ENCODE results near the gene FGF22. TPM values are rescaled to one million over a fixed set of nuclear protein-coding genes. Genes with fewer than 3 reads are reported as not detected.

The FGF22 gene
- total RNA-seq, 1 donor from 2014 or later = not detected

- no peaks in the 10 kb centered on the region for H3K4me1 Mint-ChIP-seq (ENCODE audit: low read depth)
- DNase-seq (ENCODE audit: low spot score) = no peak
- intact Hi-C loops (cut with micrococcal nuclease) = no loop called here
- no peaks in the 10 kb centered on the region for H3K27me3 Mint-ChIP-seq (ENCODE audit: low read depth)
- H3K27ac Mint-ChIP-seq = no peak overlapping the region
- peaks cover 19% of the 10 kb centered on the region for H3K36me3 Mint-ChIP-seq (ENCODE audit: low read depth)
- no peak overlapping the region for H3K4me3 Mint-ChIP-seq (ENCODE audit: low read depth)
- no peaks in the 10 kb centered on the region for H3K9me3 Mint-ChIP-seq
Observed at GRCh38 chr19:644789-645188, 5.1 kb downstream of the FGF22 start.

- DNase-seq (ENCODE audit: low spot score) = no peak
- Mint-ChIP-seq H3K9me3 (no peaks in the 10 kb centered on the region), H3K27ac (no peak overlapping the region), H3K27me3 (ENCODE audit: low read depth) (no peaks in the 10 kb centered on the region), H3K36me3 (ENCODE audit: low read depth) (peaks cover 24% of the 10 kb centered on the region), H3K4me3 (ENCODE audit: low read depth) (no peak overlapping the region), H3K4me1 (ENCODE audit: low read depth) (no peaks in the 10 kb centered on the region)
- intact Hi-C loops (cut with micrococcal nuclease) = no loop called here
Observed at GRCh38 chr19:645912-646778, 6.5 kb downstream of the FGF22 start.

DNA sequence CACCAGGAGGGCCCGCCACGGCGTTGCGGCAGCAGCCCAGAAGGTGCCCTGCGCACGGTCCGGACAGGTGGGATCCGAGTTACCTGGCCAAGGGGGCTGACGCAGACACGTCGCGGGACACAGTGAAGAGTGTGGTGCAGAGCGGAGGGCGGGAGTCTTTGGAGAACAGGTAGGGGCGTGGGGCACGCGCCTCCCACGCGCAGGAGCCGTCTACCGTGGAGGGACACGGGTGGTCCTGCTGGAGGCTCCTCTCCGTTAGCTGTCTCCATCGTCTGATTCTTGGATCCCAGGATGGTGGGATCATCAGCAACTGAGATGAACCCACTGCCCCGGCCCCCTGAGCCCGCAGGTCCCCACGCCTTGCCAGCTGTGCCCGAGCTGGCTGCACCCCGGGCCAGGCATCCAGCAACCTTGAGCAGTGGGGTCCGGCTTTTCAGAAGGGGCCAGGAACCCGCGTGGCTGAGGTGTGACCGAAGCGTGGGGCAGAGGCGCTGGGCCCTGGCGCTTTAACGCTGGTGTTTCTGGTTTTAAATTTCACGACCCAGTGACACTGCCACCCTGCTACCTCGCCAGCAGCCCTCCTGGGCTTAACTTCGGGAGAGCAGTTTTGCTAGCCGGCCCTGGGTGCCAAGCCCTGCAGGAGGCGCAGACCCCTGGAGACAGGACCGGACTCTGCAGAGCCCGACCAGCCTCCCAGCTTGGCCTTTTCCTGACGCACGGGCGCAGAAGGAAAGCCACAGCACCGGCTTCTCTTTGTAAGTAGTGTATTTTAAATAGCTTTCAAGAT is 7.3 kb downstream of the FGF22 start:
- H3K27ac Mint-ChIP-seq = no peak overlapping the region
- H3K9me3 Mint-ChIP-seq = no peaks in the 10 kb centered on the region
- DNase-seq (ENCODE audit: low spot score) = no peak
- H3K4me1 Mint-ChIP-seq (ENCODE audit: low read depth) = no peaks in the 10 kb centered on the region
- no peak overlapping the region for H3K4me3 Mint-ChIP-seq (ENCODE audit: low read depth)
- peaks cover 24% of the 10 kb centered on the region for H3K36me3 Mint-ChIP-seq (ENCODE audit: low read depth)
- no peaks in the 10 kb centered on the region for H3K27me3 Mint-ChIP-seq (ENCODE audit: low read depth)
- intact Hi-C loops (cut with micrococcal nuclease) = no loop called here

DNA sequence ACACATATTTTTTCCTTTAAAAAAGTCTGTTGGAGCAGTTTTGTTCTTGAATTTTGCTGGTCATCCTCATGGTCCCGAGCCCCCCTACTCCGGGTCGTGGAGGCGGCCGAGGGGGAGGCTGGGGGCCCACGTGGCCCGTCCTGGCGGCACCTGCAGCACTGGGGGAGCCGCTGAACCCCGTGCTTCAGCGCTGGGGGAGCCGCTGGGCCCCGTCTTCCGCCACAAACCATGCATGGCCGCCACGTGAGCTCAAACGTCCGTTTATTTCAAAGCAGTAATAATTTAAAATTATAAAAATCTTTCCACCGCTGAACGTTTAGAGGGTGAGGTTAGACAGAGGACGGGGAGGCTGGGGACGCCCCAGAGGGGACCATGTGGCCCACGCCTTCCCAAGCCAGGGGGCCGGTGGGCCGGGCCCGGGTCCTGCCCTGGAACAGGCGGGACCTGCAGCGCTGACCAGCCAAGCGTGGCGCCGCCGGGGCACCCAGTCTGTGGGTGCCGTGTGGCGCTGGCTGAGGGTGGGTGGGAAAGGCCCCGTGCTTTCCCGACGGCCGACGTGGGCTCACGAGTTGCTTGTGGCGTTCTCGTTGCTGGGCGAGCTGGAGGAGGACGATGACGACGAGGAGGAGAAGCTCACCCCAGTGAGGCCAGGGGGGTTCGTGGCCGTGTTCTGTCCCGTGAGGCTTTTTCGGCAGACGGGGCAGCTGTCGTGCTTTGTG is 8.0 kb downstream of the FGF22 start:
- no peaks in the 10 kb centered on the region for H3K9me3 Mint-ChIP-seq
- H3K27me3 Mint-ChIP-seq (ENCODE audit: low read depth) = no peaks in the 10 kb centered on the region
- no peaks in the 10 kb centered on the region for H3K4me1 Mint-ChIP-seq (ENCODE audit: low read depth)
- H3K4me3 Mint-ChIP-seq (ENCODE audit: low read depth) = no peak overlapping the region
- intact Hi-C loops (cut with micrococcal nuclease) = no loop called here
- DNase-seq (ENCODE audit: low spot score) = no peak
- H3K36me3 Mint-ChIP-seq (ENCODE audit: low read depth) = peaks cover 24% of the 10 kb centered on the region
- H3K27ac Mint-ChIP-seq = no peak overlapping the region

GRCh38 chr19:648305-648704 is 8.6 kb downstream of the FGF22 start:
- intact Hi-C loops (cut with micrococcal nuclease) = no loop called here

GRCh38 chr19:648904-649801 is 9.5 kb downstream of the FGF22 start:
- no peaks in the 10 kb centered on the region for H3K27me3 Mint-ChIP-seq (ENCODE audit: low read depth)
- intact Hi-C loops (cut with micrococcal nuclease) = no loop called here
- no peak overlapping the region for H3K27ac Mint-ChIP-seq
- peaks cover 31% of the 10 kb centered on the region for H3K36me3 Mint-ChIP-seq (ENCODE audit: low read depth)
- H3K4me1 Mint-ChIP-seq (ENCODE audit: low read depth) = no peaks in the 10 kb centered on the region
- H3K9me3 Mint-ChIP-seq = no peaks in the 10 kb centered on the region
- no peak for DNase-seq (ENCODE audit: low spot score)
- H3K4me3 Mint-ChIP-seq (ENCODE audit: low read depth) = no peak overlapping the region

More at GRCh38 chr19:648305-648704, 8.6 kb downstream of the FGF22 start:
- no peak for DNase-seq (ENCODE audit: low spot score)
- Mint-ChIP-seq H3K4me3 (ENCODE audit: low read depth) (no peak overlapping the region), H3K36me3 (ENCODE audit: low read depth) (peaks cover 24% of the 10 kb centered on the region), H3K27me3 (ENCODE audit: low read depth) (no peaks in the 10 kb centered on the region), H3K27ac (no peak overlapping the region), H3K4me1 (ENCODE audit: low read depth) (no peaks in the 10 kb centered on the region), H3K9me3 (no peaks in the 10 kb centered on the region)

DNA sequence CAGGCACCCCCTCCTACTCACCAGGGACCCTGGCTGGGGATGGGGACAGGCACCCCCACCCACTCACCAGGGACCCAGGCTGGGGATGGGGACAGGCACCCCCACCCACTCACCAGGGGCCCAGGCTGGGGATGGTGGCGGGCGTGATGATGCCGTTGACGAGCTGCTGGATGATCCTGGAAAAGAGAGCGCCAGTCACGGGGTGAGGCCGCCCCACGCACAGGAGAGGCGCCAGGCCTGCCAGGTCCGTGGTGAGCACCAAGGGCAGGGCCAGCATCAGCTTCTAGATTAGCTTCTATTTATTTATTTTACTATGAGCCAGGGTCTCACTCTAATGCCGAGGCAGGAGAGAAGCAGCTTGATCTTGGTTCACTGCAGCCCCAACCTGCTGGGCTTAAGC is 10.4 kb downstream of the FGF22 start:
- H3K4me3 Mint-ChIP-seq (ENCODE audit: low read depth) = no peak overlapping the region
- H3K4me1 Mint-ChIP-seq (ENCODE audit: low read depth) = no peaks in the 10 kb centered on the region
- H3K27ac Mint-ChIP-seq = no peak overlapping the region
- DNase-seq (ENCODE audit: low spot score) = no peak
- no peaks in the 10 kb centered on the region for H3K9me3 Mint-ChIP-seq
- peaks cover 33% of the 10 kb centered on the region for H3K36me3 Mint-ChIP-seq (ENCODE audit: low read depth)
- intact Hi-C loops (cut with micrococcal nuclease) = no loop called here
- no peaks in the 10 kb centered on the region for H3K27me3 Mint-ChIP-seq (ENCODE audit: low read depth)

- Mint-ChIP-seq H3K4me1 (ENCODE audit: low read depth) (no peaks in the 10 kb centered on the region), H3K27ac (no peak overlapping the region), H3K9me3 (no peaks in the 10 kb centered on the region), H3K27me3 (ENCODE audit: low read depth) (no peaks in the 10 kb centered on the region), H3K36me3 (ENCODE audit: low read depth) (peaks cover 36% of the 10 kb centered on the region), H3K4me3 (ENCODE audit: low read depth) (no peak overlapping the region)
- DNase-seq (ENCODE audit: low spot score) = no peak
- intact Hi-C loops (cut with micrococcal nuclease) = no loop called here
Observed at GRCh38 chr19:651114-651818, 11.6 kb downstream of the FGF22 start.

- H3K27me3 Mint-ChIP-seq (ENCODE audit: low read depth) = no peaks in the 10 kb centered on the region
- peaks cover 34% of the 10 kb centered on the region for H3K36me3 Mint-ChIP-seq (ENCODE audit: low read depth)
- intact Hi-C loops (cut with micrococcal nuclease) = no loop called here
- peaks cover 1% of the 10 kb centered on the region for H3K4me1 Mint-ChIP-seq (ENCODE audit: low read depth)
- no peak overlapping the region for H3K4me3 Mint-ChIP-seq (ENCODE audit: low read depth)
- no peak for DNase-seq (ENCODE audit: low spot score)
- H3K27ac Mint-ChIP-seq = no peak overlapping the region
- no peaks in the 10 kb centered on the region for H3K9me3 Mint-ChIP-seq
Observed at GRCh38 chr19:651991-652390, 12.3 kb downstream of the FGF22 start.

DNA sequence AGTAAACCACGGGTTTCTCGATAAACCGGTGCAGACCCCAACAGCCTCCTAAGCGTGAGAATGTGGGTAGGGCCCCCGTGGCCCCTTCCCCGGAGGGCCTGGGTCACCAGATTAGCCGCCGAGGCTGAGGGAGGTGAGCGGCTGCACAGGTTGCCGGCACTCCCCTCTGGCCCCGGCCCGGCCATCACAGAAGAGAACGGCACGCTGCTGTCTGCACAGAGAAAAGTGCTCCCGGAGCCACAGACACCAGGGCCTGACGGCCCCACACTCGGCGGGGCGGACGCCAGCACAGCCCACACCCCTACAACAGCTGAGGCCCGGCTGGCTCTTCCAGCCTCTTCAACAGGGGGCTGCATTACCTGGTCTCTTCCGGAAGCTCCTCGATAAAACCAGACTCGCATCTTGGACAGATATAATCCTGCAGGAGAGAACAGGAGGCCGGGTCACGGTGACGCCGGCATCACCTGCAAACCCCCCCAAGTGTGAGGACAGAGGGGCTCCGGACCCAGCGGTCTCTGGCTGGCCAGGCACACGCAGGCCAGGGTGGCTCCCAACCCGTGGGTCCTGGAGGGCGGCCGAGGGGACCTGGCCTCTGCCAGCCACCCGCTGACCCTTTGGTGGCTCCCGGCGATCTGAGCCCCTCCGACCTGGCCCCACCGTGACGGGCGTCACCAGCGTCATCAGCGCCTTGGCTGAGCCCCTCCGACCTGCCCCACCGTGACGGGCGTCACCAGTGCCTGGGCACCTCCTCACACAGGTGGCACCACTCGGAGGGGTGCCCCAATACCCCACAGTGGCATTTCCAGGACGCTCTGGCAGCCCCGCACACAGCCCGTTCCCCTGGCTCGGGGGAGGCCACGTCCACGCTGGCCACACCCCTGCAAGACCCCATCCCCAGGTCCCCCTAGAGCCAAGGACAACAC is 13.0 kb downstream of the FGF22 start:
- no peaks in the 10 kb centered on the region for H3K27me3 Mint-ChIP-seq (ENCODE audit: low read depth)
- no peaks in the 10 kb centered on the region for H3K9me3 Mint-ChIP-seq
- H3K4me1 Mint-ChIP-seq (ENCODE audit: low read depth) = peaks cover 1% of the 10 kb centered on the region
- no peak for DNase-seq (ENCODE audit: low spot score)
- H3K27ac Mint-ChIP-seq = no peak overlapping the region
- intact Hi-C loops (cut with micrococcal nuclease) = no loop called here
- no peak overlapping the region for H3K4me3 Mint-ChIP-seq (ENCODE audit: low read depth)
- H3K36me3 Mint-ChIP-seq (ENCODE audit: low read depth) = peaks cover 36% of the 10 kb centered on the region

DNA sequence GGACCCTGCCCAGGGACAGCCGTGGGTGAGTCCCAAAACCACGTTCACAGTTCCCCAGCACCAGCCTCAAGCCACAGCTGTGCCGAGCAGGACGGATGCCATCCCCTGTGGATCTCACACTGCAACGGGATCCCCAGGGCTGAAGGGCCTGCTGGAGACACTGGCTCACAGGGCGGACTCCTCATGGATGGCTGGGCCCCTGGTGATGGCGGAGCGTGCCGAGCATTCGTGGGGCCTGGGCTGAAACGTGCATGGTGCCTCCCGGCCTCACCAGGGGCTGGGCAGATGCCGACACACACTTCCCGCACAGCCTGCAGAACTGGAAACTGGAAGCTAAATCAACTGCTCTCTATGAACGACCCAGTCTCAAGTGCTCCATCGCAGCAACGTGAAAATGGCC is 13.7 kb downstream of the FGF22 start:
- no peak overlapping the region for H3K4me3 Mint-ChIP-seq (ENCODE audit: low read depth)
- intact Hi-C loops (cut with micrococcal nuclease) = no loop called here
- no peak for DNase-seq (ENCODE audit: low spot score)
- H3K27me3 Mint-ChIP-seq (ENCODE audit: low read depth) = no peaks in the 10 kb centered on the region
- H3K36me3 Mint-ChIP-seq (ENCODE audit: low read depth) = peaks cover 36% of the 10 kb centered on the region
- no peaks in the 10 kb centered on the region for H3K9me3 Mint-ChIP-seq
- no peak overlapping the region for H3K27ac Mint-ChIP-seq
- peaks cover 1% of the 10 kb centered on the region for H3K4me1 Mint-ChIP-seq (ENCODE audit: low read depth)
